Uterus (tissue), 2 donors: ENCODE results near the gene KRTAP19-6.

Experiments used
- POLR2A ChIP-seq, 2 donors: fragments of 450-650 bp; IDR thresholded peaks; one replicate each; pipeline ENCODE4 v1.6.1; 2016; ENCODE audit warnings: antibody characterized with exemption in 2 of 2, mild to moderate bottlenecking in 1 of 2, moderate library complexity in 1 of 2
- TF ChIP-seq, protein P1 (sequence below), 4 experiments: fragments of 200-600 bp in 2 of 4; fragments of 450-650 bp in 2 of 4; sonication (generic) in 2 of 4; IDR thresholded peaks; one replicate each; pipeline ENCODE4 v1.5.1; 2016 to 2019; ENCODE audit warnings: antibody characterized with exemption in 4 of 4, mild to moderate bottlenecking in 2 of 4, moderate library complexity in 1 of 4

DNA sequence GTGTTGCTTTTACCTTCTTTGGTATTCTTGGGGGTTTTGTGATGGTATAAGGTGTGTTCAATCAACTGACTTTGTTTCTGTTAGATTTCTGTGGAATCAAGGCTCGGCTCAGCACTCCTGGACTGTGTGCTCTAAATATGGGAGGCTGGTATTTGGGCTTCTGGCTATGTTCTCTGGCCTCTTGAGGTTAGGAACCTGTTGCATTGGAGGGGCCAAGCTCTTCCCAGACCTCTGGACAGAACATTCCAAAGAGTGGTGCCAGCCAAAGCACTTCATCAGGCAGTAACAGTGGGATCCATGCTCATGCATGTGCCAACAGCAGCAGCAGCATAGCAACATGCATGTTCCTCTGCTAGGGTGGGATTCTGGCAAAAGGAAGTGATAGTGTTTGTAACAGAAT lies 11.1 kb upstream of the KRTAP19-6 start:
- TF ChIP-seq, protein P1, sequence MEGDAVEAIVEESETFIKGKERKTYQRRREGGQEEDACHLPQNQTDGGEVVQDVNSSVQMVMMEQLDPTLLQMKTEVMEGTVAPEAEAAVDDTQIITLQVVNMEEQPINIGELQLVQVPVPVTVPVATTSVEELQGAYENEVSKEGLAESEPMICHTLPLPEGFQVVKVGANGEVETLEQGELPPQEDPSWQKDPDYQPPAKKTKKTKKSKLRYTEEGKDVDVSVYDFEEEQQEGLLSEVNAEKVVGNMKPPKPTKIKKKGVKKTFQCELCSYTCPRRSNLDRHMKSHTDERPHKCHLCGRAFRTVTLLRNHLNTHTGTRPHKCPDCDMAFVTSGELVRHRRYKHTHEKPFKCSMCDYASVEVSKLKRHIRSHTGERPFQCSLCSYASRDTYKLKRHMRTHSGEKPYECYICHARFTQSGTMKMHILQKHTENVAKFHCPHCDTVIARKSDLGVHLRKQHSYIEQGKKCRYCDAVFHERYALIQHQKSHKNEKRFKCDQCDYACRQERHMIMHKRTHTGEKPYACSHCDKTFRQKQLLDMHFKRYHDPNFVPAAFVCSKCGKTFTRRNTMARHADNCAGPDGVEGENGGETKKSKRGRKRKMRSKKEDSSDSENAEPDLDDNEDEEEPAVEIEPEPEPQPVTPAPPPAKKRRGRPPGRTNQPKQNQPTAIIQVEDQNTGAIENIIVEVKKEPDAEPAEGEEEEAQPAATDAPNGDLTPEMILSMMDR (IDR thresholded peaks at IDR 0.05), result no peak
- no peak for TF ChIP-seq POLR2A (IDR thresholded peaks at IDR 0.05)
